CD4-positive, alpha-beta T cell treated with Interleukin-17A for 1 hour (primary cell): Measurements from ENCODE around the gene BICD2.

ENCODE experiments used
- DNase-seq: peaks from one replicate; pipeline ENCODE4 v3.0.0-alpha.2; 2020

The BICD2 gene

DNA sequence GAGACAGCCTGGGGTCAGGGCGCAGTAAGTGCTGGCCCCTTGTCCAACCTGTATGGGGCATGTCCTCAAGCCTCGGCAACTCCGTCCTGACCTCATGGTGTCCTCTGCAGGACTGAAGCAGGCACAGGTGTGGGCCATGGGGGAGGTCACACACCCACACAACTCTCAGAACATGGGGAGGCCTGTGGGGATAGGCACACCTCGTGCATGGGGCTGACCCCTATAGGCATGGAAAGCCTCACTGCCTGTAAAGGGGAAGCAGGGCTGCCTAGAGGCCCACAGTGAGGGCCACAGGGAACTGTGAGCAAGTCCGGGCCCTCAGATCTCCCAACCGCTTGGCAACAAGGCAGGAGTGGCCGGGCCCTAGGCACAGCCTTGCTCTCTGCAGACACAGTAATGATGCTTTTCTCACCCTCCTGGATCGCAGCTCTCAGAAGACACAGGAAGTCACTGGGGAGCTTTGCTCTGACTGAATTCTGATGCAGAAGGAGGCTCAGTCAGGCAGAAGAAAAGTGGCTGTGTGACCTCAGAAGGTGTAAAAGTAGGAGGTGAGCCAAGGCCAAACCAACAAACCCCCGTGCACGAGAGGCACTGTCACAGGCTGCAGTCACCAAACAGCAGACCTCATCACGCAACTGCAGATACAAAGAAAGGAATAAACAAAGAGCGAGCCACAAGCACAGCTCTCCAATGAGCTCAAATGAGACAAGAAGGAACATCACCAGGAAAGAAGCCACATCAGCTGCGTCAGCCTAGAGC, 100.1 kb downstream of the BICD2 start:
- peak; percentile 25 for DNase-seq

DNA sequence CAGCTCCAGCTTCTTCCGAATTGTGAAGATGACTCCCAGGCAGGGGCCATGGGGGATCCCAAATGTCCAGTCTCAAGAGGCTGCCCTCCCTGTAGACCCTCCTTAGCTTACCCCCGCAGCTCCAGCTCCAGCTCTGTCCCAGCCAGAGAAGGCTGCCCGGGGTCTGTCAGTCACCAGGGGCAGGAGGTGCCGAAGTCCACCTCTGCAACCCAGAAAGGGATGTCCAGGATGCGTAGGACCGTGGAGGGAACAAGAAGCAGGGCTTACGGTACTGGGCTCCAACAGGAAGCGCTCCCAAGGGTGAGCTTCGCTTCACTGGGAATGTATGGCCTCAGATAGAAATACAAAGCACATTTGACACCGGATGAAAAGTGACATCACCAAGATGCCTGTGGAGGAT, 100.7 kb downstream of the BICD2 start:
- no peak for DNase-seq

DNA sequence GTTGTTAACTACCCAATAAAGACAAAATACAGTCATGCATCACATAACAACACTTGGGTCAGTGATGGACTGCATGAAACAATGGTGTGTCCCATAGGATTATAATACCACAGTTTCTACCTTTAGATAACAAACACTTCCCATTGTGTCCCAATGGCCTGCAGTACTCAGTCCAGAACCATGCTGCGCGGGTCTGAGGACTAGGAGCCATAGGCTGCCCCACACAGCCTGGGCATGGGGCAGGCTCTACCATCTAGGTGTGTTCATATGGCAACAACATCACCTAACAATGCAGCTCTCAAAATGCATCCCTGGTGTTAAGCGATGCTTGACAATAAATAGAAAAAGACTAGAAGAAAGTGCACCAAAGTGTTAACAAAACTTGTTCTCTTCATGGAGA, 101.5 kb downstream of the BICD2 start:
- no peak for DNase-seq

GRCh38 chr9:92661743-92662142, 102.9 kb downstream of the BICD2 start:
- no peak for DNase-seq
